Measurements from ENCODE around the gene ZNF397. TPM values are rescaled to one million over a fixed set of nuclear protein-coding genes. Genes with fewer than 3 reads are reported as not detected.
A peak's percentile ranks its signal among the peaks of the same experiment; 100 is the strongest.

Gene ZNF397
- total and polyA plus RNA-seq, 2 of the 13 experiments (the other 11 are each of a cell fraction or from before 2014, with no cell fraction given): 4.7 to 9.4 TPM

GRCh38 chr18:35290094-35290735 lies 49.4 kb downstream of the ZNF397 start, which contains the start of gene ZSCAN30 (continued):
- TF ChIP-seq REST (IDR thresholded peaks at IDR 0.05; ENCODE audit: borderline replicate concordance in 1 of 2, low read depth in 1 of 2, low read length in 2 of 2): peak in 1 of 2 experiments; percentile 33; a peak in 1 of 4 replicates
- TF ChIP-seq ZNF572 (CRISPR knock-in tag; IDR thresholded peaks at IDR 0.05): no peak
- TF ChIP-seq ZNF124 (CRISPR knock-in tag; IDR thresholded peaks at IDR 0.05): no peak
- TF ChIP-seq POGK (CRISPR knock-in tag; conservative IDR thresholded peaks at IDR 0.05): peak; percentile 86; the same call in 1 of the 2 replicates
- TF ChIP-seq SMYD3 (CRISPR knock-in tag; IDR thresholded peaks at IDR 0.05): peak; percentile 27; the same call in 1 of the 2 replicates
- TF ChIP-seq EEA1 (CRISPR knock-in tag; IDR thresholded peaks at IDR 0.05; ENCODE audit: borderline replicate concordance): peak; percentile 88; the same call in 1 of the 2 replicates
- 0 out of 2 replicates have a peak, but pooled peaks have one; percentile 26 for TF ChIP-seq NFE2L1 (CRISPR knock-in tag; IDR thresholded peaks at IDR 0.05; ENCODE audit: borderline replicate concordance)
- no peak for TF ChIP-seq TCF7 (IDR thresholded peaks at IDR 0.05; ENCODE audit: low read depth)
- TF ChIP-seq U2AF2 (IDR thresholded peaks at IDR 0.05; ENCODE audit: low read depth, low read length): no peak
- TF ChIP-seq HMGA1 (CRISPR knock-in tag; conservative IDR thresholded peaks at IDR 0.05): no peak
- no peak for TF ChIP-seq KLF13 (CRISPR knock-in tag; IDR thresholded peaks at IDR 0.05)
- peak; percentile 82 for TF ChIP-seq HDAC2 (CRISPR knock-in tag; IDR thresholded peaks at IDR 0.05)
- no peak for TF ChIP-seq ONECUT2 (CRISPR knock-in tag; IDR thresholded peaks at IDR 0.05)
- peak; percentile 90 for TF ChIP-seq ZGPAT (CRISPR knock-in tag; IDR thresholded peaks at IDR 0.05)
- TF ChIP-seq ATF6 (CRISPR knock-in tag; conservative IDR thresholded peaks at IDR 0.05): 0 out of 2 replicates have a peak, but pooled peaks have one; percentile 27
- peak; percentile 76; the same call in 1 of the 2 replicates for TF ChIP-seq ZNF546 (CRISPR knock-in tag; conservative IDR thresholded peaks at IDR 0.05)
- TF ChIP-seq ZNF891 (CRISPR knock-in tag; IDR thresholded peaks at IDR 0.05): peak; percentile 78
- TF ChIP-seq MTA3 (CRISPR knock-in tag; IDR thresholded peaks at IDR 0.05): no peak
- TF ChIP-seq ATAD3A (CRISPR knock-in tag; IDR thresholded peaks at IDR 0.05): no peak
- TF ChIP-seq ZNF333 (CRISPR knock-in tag; IDR thresholded peaks at IDR 0.05; ENCODE audit: borderline replicate concordance): peak; percentile 97

Measured in HepG2 (cell line).